NCI-H446 (cell line): Measurements from ENCODE around the gene FBXO17.
A peak's percentile ranks its signal among the peaks of the same experiment; 100 is the strongest.
"Not testable (repeated sequence)": the region's sequence is repeated elsewhere in the genome, so short reads cannot be mapped to it uniquely, and the experiment has no call there.

Source experiments
- DNase-seq, 2 experiments: peaks; one replicate each; lab custom pipeline; 2025; lab: John Stamatoyannopoulos, UW

FBXO17 gene

GRCh38 chr19:38979812-38980211, 4.3 kb upstream of the FBXO17 start:
- DNase-seq: no peak

- DNase-seq: no peak
These were observed 2.8 kb upstream of the FBXO17 start for GRCh38 chr19:38978326-38978689.

- no peak for DNase-seq
These were observed 2.1 kb upstream of the FBXO17 start for GRCh38 chr19:38977445-38978325.

GRCh38 chr19:38975861-38976271, 324 bp upstream of the FBXO17 start:
- DNase-seq: no peak

- DNase-seq: no peak
These were observed 823 bp downstream of the FBXO17 start for GRCh38 chr19:38974624-38975213.

- DNase-seq: no peak
These were observed 3.9 kb downstream of the FBXO17 start for GRCh38 chr19:38971672-38972071.

- no peak for DNase-seq
These were observed 4.6 kb downstream of the FBXO17 start for GRCh38 chr19:38970664-38971532.

- DNase-seq: not testable (repeated sequence)
These were observed 9.4 kb downstream of the FBXO17 start for GRCh38 chr19:38966149-38966548.

- no peak for DNase-seq
These were observed 10.8 kb downstream of the FBXO17 start for GRCh38 chr19:38964738-38965137.

GRCh38 chr19:38959618-38960017, 15.9 kb downstream of the FBXO17 start:
- DNase-seq: no peak

- DNase-seq: no peak
These were observed 17.2 kb downstream of the FBXO17 start for GRCh38 chr19:38958301-38958700.

GRCh38 chr19:38956264-38956663, 19.3 kb downstream of the FBXO17 start:
- DNase-seq: no peak

GRCh38 chr19:38953677-38954076, 21.9 kb downstream of the FBXO17 start:
- DNase-seq: no peak

- peak; percentile 23 to 59 for DNase-seq
These were observed 23.0 kb downstream of the FBXO17 start for GRCh38 chr19:38952395-38953165.

- DNase-seq: no peak
These were observed 24.4 kb downstream of the FBXO17 start for GRCh38 chr19:38951187-38951586.

GRCh38 chr19:38949580-38950367, 25.8 kb downstream of the FBXO17 start:
- peak in 1 of 2 experiments; percentile 36 for DNase-seq

GRCh38 chr19:38946229-38947010, 29.1 kb downstream of the FBXO17 start:
- peak in 1 of 2 experiments; percentile 33 for DNase-seq

GRCh38 chr19:38945562-38946228, 29.8 kb downstream of the FBXO17 start:
- no peak for DNase-seq

GRCh38 chr19:38944981-38945506, 30.5 kb downstream of the FBXO17 start:
- no peak for DNase-seq
